ENCODE measurements around the gene NUDT9. TPM values are rescaled to one million over a fixed set of nuclear protein-coding genes. Genes with fewer than 3 reads are reported as not detected.
"Not testable (repeated sequence)": the region's sequence is repeated elsewhere in the genome, so short reads cannot be mapped to it uniquely, and the experiment has no call there.

Gene NUDT9
- total RNA-seq, 1 experiment from 2014 or later: 14.7 TPM

DNA sequence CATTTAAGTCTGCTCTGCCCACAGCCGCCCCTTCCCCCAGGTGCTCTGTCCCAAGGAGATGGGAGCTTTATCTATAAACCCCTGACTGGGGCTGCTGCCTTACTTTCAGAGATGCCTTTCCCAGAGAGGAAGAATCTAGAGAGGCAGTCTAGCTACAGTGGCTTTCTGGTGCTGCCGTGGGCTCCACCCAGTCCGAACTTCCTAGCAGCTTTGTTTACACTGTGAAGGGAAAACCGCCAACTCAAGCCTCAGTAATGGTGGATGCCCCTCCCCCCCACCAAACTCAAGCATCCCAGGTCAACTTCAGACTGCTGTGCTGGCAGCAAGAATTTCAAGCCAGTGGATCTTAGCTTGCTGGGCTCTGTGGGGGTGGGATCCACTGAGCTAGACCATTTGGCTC is 66.3 kb downstream of the NUDT9 start:
- BruUV-seq (replicated peaks); H3K36me3 ChIP-seq (ENCODE audit: low read depth, low read length); POLR2A ChIA-PET (ENCODE audit: unreplicated experiment): not testable (repeated sequence)

DNA sequence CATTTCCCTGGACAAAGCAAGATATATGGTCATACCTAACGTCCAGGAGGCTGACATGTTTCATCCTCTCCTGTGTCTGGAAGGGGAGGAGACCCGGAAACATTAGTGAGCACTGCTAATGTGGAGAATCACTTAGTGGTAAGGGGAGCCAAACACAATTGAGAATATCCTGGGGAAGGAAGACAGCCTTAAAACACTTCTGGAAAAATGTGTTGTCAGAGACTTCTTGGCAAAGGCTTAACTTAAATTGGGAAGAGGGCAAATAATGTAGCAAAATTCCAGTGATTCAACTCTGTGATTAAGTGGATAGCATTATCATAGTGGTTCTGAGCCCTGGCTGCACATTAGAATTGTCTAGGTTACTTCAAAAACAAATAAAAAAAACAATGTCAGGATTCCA is 67.3 kb downstream of the NUDT9 start:
- no TSS peak for BruUV-seq (replicated peaks)
- TF ChIP-seq, protein P1, sequence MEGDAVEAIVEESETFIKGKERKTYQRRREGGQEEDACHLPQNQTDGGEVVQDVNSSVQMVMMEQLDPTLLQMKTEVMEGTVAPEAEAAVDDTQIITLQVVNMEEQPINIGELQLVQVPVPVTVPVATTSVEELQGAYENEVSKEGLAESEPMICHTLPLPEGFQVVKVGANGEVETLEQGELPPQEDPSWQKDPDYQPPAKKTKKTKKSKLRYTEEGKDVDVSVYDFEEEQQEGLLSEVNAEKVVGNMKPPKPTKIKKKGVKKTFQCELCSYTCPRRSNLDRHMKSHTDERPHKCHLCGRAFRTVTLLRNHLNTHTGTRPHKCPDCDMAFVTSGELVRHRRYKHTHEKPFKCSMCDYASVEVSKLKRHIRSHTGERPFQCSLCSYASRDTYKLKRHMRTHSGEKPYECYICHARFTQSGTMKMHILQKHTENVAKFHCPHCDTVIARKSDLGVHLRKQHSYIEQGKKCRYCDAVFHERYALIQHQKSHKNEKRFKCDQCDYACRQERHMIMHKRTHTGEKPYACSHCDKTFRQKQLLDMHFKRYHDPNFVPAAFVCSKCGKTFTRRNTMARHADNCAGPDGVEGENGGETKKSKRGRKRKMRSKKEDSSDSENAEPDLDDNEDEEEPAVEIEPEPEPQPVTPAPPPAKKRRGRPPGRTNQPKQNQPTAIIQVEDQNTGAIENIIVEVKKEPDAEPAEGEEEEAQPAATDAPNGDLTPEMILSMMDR (conservative IDR thresholded peaks at IDR 0.05; ENCODE audit: low read depth, low read length): no peak
- TF ChIP-seq EZH2 (IDR thresholded peaks at IDR 0.05; ENCODE audit: low read length, unreplicated experiment) (no peak), EZH2phosphoT487 (IDR thresholded peaks at IDR 0.05; ENCODE audit: borderline replicate concordance, low read length) (no peak)
- Histone ChIP-seq H3K4me3 (ENCODE audit: low read length) (no peak overlapping the region), H4K20me1 (ENCODE audit: low read length) (no peaks in the 10 kb centered on the region), H2AFZ (ENCODE audit: low read length) (no peak overlapping the region), H3K4me1 (ENCODE audit: insufficient read depth, low read length) (no peaks in the 10 kb centered on the region), H3K36me3 (ENCODE audit: low read depth, low read length) (no peaks in the 10 kb centered on the region), H3K9me2 (replicated peaks; ENCODE audit: low read length) (no peaks in the 10 kb centered on the region), H3K9me3 (ENCODE audit: low read length) (no peaks in the 10 kb centered on the region), H3K27me3 (ENCODE audit: low read length) (no peaks in the 10 kb centered on the region), H3K4me2 (ENCODE audit: low read length) (no peak overlapping the region), H3K27ac (ENCODE audit: low read length) (no peak overlapping the region), H3K9ac (ENCODE audit: low read length) (no peak overlapping the region), H3F3A (ENCODE audit: low read length, unreplicated experiment) (no peaks in the 10 kb centered on the region), H3K79me2 (ENCODE audit: low read length) (no peaks in the 10 kb centered on the region)
- ChIA-PET CTCF (no interaction called here), POLR2A (ENCODE audit: unreplicated experiment) (no interaction called here)
- intact Hi-C loops (cut with micrococcal nuclease): no loop called here
- no peak for DNase-seq
- ATAC-seq: no peak

More for the DNA sequence above, 66.3 kb downstream of the NUDT9 start:
- H3K9me2 ChIP-seq (replicated peaks; ENCODE audit: low read length); H3K4me1 ChIP-seq (ENCODE audit: insufficient read depth, low read length); H3F3A ChIP-seq (ENCODE audit: low read length, unreplicated experiment); ATAC-seq; H3K4me2 ChIP-seq (ENCODE audit: low read length); H3K27ac ChIP-seq (ENCODE audit: low read length); H3K9me3 ChIP-seq (ENCODE audit: low read length); H3K9ac ChIP-seq (ENCODE audit: low read length); H4K20me1 ChIP-seq (ENCODE audit: low read length); intact Hi-C loops (cut with micrococcal nuclease); DNase-seq; H2AFZ ChIP-seq (ENCODE audit: low read length); H3K79me2 ChIP-seq (ENCODE audit: low read length); H3K27me3 ChIP-seq (ENCODE audit: low read length); CTCF ChIA-PET; H3K4me3 ChIP-seq (ENCODE audit: low read length): not testable (repeated sequence)

DNA sequence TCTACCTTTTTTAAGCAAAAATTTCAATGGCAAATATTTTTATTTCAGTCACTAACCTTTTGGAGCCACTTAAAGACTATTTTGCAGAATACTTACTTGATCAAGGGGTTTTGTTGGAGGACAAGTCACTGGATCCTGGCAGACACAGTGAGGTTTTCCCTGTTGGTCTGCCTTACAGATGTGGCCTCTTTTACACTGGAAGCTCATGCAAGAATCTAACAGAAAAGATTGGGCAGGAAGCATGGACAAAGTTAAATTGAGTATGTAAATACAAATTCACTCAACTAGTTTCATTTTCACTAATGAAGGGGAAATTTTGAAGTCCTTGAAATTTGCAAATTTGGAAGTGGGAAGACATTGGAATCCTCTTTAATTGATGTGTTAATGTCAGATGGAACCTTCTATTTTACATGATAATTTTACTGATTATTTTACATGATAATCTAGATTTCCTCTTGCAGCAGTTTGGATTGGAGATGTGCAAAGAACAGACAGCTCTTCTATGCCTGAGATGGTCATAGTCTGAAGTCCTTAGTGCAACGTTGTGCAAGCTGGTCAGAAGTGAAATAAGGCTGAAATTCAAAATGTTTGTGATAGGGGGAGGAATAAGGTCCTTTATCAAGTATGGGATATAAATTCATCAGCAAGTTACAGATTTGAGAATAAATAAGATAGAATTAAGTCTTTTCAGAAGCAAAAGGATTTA is 68.4 kb downstream of the NUDT9 start:
- ChIA-PET POLR2A (ENCODE audit: unreplicated experiment) (no interaction called here), CTCF (no interaction called here)
- TF ChIP-seq, protein P1 (conservative IDR thresholded peaks at IDR 0.05; ENCODE audit: low read depth, low read length): no peak
- TF ChIP-seq EZH2phosphoT487 (IDR thresholded peaks at IDR 0.05; ENCODE audit: borderline replicate concordance, low read length) (no peak), EZH2 (IDR thresholded peaks at IDR 0.05; ENCODE audit: low read length, unreplicated experiment) (no peak)
- no peaks in the 10 kb centered on the region for H3K27me3 ChIP-seq (ENCODE audit: low read length)
- H3K4me3 ChIP-seq (ENCODE audit: low read length): no peak overlapping the region
- no peak overlapping the region for H3K9ac ChIP-seq (ENCODE audit: low read length)
- H3K4me1 ChIP-seq (ENCODE audit: insufficient read depth, low read length): no peaks in the 10 kb centered on the region
- H3K4me2 ChIP-seq (ENCODE audit: low read length): no peak overlapping the region
- ATAC-seq (no peak), DNase-seq (no peak)
- H3K79me2 ChIP-seq (ENCODE audit: low read length): no peaks in the 10 kb centered on the region
- no peaks in the 10 kb centered on the region for H3F3A ChIP-seq (ENCODE audit: low read length, unreplicated experiment)
- no peaks in the 10 kb centered on the region for H3K9me2 ChIP-seq (replicated peaks; ENCODE audit: low read length)
- no peaks in the 10 kb centered on the region for H4K20me1 ChIP-seq (ENCODE audit: low read length)
- H3K36me3 ChIP-seq (ENCODE audit: low read depth, low read length): no peaks in the 10 kb centered on the region
- H2AFZ ChIP-seq (ENCODE audit: low read length): no peak overlapping the region
- intact Hi-C loops (cut with micrococcal nuclease): no loop called here
- H3K9me3 ChIP-seq (ENCODE audit: low read length): no peaks in the 10 kb centered on the region
- BruUV-seq (replicated peaks): no TSS peak
- no peak overlapping the region for H3K27ac ChIP-seq (ENCODE audit: low read length)
